Colonic mucosa (tissue), 4 donors: ENCODE data around the gene PIKFYVE. TPM values are rescaled to one million over a fixed set of nuclear protein-coding genes. Genes with fewer than 3 reads are reported as not detected.

Source experiments
- DNase-seq: peaks from one replicate; pipeline ENCODE4 v3.0.0-alpha.2; 2020
- H3K27ac ChIP-seq: fragments of 200-600 bp; one replicate; pipeline ENCODE4 v1.8.0; 2021
- H3K27me3 ChIP-seq: fragments of 200-600 bp; one replicate; pipeline ENCODE4 v1.8.0; 2021
- H3K36me3 ChIP-seq: fragments of 200-600 bp; one replicate; pipeline ENCODE4 v1.8.0; 2021
- H3K4me1 ChIP-seq: fragments of 200-600 bp; one replicate; pipeline ENCODE4 v1.8.0; 2021; ENCODE audit warnings: mild to moderate bottlenecking
- H3K4me3 ChIP-seq: fragments of 200-600 bp; one replicate; pipeline ENCODE4 v1.8.0; 2021
- H3K9ac ChIP-seq, 2 donors: one replicate each; pipeline ENCODE4 v1.7.0; 2013; ENCODE audit warnings: control low read depth in 2 of 2, low read depth in 2 of 2, low read length in 2 of 2
- H3K9me3 ChIP-seq: fragments of 200-600 bp; one replicate; pipeline ENCODE4 v1.8.0; 2021
- intact Hi-C: fragments of 100-400 bp; cut with DNase I; formaldehyde crosslinking; loops from one replicate; pipeline ENCODE4 v1.14.1; 2022
- total RNA-seq, 2 donors: library from RNA; stranded (reverse); fragmentation: NEBNext Ultra II Directional in 1 of 2; extraction: Animal tissue kit (Norgen Biotek cat#: 25700) in 1 of 2; gene quantifications; one replicate each; pipeline ENCODE4 v1.2.1, GENCODE V29; 2021
- TF ChIP-seq, protein P1 (sequence below): fragments of 200-600 bp; IDR thresholded peaks from one replicate; pipeline ENCODE4 v1.8.0; 2022; ENCODE audit warnings: antibody characterized with exemption, mild to moderate bottlenecking
- donor health status: healthy.
- donor health status: DM: no; HTN: no; CAD: no.
- donor health status: DM: no; HTN: no; CAD: no.

The PIKFYVE gene
- total RNA-seq, 2 donors from 2014 or later: 14.6 to 18.2 TPM

DNA sequence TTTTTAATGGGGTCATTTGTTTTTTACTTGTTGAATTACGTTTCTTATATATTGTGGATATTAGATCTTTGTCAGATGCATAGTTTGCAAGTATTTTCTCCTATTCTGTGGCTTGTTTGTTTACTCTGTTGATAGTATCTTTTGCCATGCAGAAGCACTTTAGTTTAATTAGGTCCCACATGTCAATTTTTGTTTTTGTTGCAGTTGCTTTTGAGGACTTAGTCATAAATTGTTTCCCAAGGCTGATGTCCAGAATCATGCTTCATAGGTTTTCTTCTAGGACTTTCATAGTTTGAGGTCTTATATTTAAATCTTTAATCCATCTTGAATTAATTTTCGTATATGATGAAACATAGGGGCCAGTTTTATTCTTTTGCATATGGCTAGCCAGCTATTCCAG lies 13.2 kb downstream of the PIKFYVE start:
- DNase-seq: no peak
- intact Hi-C loops: no loop called here
- TF ChIP-seq, protein P1, sequence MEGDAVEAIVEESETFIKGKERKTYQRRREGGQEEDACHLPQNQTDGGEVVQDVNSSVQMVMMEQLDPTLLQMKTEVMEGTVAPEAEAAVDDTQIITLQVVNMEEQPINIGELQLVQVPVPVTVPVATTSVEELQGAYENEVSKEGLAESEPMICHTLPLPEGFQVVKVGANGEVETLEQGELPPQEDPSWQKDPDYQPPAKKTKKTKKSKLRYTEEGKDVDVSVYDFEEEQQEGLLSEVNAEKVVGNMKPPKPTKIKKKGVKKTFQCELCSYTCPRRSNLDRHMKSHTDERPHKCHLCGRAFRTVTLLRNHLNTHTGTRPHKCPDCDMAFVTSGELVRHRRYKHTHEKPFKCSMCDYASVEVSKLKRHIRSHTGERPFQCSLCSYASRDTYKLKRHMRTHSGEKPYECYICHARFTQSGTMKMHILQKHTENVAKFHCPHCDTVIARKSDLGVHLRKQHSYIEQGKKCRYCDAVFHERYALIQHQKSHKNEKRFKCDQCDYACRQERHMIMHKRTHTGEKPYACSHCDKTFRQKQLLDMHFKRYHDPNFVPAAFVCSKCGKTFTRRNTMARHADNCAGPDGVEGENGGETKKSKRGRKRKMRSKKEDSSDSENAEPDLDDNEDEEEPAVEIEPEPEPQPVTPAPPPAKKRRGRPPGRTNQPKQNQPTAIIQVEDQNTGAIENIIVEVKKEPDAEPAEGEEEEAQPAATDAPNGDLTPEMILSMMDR: no peak
- Histone ChIP-seq H3K9me3 (no peaks in the 10 kb centered on the region), H3K27ac (no peak overlapping the region), H3K4me1 (no peaks in the 10 kb centered on the region), H3K36me3 (peaks cover 5% of the 10 kb centered on the region), H3K4me3 (no peak overlapping the region), H3K27me3 (no peaks in the 10 kb centered on the region), H3K9ac (no peak overlapping the region)

DNA sequence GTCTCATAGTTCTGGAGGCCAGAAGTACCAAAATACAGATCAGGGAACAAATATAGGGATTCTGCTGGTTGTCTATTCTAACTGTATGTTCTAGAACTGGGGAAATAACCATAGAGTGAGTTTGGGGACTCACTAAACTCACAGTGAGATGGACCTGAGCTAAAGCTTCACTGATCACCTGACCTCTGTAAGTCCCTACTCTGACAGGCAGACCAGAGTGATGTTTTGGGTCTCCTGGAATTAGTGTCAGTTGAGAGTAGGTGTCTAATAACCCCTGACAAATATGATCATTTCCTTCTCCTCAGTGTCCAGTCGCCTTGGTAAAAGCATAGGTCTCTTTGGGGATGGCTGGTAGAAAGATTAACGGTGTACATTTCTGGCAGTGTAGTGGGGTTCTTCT lies 14.2 kb downstream of the PIKFYVE start:
- no peak overlapping the region for H3K9ac ChIP-seq
- no peaks in the 10 kb centered on the region for H3K4me1 ChIP-seq
- TF ChIP-seq, protein P1: no peak
- DNase-seq: no peak
- H3K27ac ChIP-seq: no peak overlapping the region
- no peaks in the 10 kb centered on the region for H3K27me3 ChIP-seq
- H3K4me3 ChIP-seq: no peak overlapping the region
- no peaks in the 10 kb centered on the region for H3K9me3 ChIP-seq
- peaks cover 5% of the 10 kb centered on the region for H3K36me3 ChIP-seq
- intact Hi-C loops: no loop called here

DNA sequence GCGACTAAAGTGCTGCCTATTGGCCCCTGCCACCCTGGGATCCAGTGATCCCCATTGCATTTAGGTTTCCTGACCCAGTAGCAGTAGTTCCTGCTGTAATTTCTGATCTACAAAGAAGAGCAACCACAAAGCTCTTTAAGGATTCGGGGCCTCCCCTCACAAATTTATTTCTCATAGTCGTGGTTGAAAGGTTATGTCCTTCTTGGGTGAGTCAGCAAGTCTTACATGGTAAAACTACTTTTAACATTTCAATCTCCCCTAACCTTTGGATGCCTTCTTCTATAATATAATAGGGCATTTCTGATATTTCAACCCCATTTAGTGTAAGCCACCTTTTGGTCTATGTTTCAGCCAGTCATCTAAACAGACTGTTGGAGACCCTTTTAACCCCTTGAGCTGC lies 14.9 kb downstream of the PIKFYVE start:
- H3K36me3 ChIP-seq: peaks cover 5% of the 10 kb centered on the region
- TF ChIP-seq, protein P1: no peak
- no peak overlapping the region for H3K9ac ChIP-seq
- H3K9me3 ChIP-seq: no peaks in the 10 kb centered on the region
- no peak overlapping the region for H3K27ac ChIP-seq
- H3K4me3 ChIP-seq: no peak overlapping the region
- intact Hi-C loops: no loop called here
- H3K4me1 ChIP-seq: no peaks in the 10 kb centered on the region
- DNase-seq: no peak
- H3K27me3 ChIP-seq: no peaks in the 10 kb centered on the region

DNA sequence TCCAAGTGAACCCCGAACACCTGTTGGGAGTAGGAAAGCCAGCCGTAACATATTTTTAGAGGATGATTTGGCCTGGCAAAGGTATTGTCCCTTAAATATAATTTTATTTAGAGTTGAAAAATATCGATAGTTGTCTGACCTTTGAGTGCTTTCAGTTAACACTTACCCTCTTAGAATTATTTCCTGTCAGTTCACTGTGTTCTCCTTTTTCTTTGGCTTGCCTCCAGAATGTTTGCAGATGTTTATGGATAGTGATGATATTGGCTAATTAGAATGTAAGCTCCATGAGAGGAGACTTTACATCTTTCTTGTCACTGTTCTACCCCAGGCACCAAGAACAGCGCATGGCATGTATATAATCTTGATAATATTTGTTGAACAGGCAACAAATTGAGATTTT lies 19.8 kb downstream of the PIKFYVE start:
- H3K4me3 ChIP-seq: no peak overlapping the region
- H3K27me3 ChIP-seq: no peaks in the 10 kb centered on the region
- DNase-seq: no peak
- no peaks in the 10 kb centered on the region for H3K4me1 ChIP-seq
- TF ChIP-seq, protein P1: no peak
- H3K9me3 ChIP-seq: no peaks in the 10 kb centered on the region
- H3K36me3 ChIP-seq: no peaks in the 10 kb centered on the region
- intact Hi-C loops: no loop called here
- no peak overlapping the region for H3K27ac ChIP-seq
- no peak overlapping the region for H3K9ac ChIP-seq

DNA sequence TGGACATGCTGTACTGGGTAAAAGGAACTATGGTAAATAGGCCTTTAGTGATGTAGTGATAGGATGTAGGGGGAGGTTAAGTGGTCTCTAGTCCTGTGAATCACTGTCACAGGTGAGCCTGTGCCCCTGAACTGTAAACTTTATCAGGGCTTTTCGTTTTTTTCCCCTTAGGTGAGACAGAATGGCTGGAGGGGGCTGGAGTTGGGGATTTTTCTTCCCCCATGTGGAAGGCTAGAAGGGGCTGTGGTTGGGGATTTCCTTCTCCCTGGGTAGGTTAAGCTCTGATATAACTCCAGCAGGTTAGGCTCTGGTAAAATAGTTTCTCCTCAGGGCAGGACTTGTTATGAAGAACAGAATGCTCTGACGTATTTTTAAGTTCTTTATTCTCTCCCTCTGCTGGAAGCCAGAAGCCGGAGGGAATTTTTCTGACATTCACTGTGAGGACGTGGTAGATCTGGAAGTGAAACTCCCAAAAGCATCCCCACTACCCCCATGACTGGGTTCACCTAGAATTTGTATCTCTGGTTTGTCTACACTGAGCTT lies 28.5 kb downstream of the PIKFYVE start:
- Histone ChIP-seq H3K36me3 (peaks cover 8% of the 10 kb centered on the region), H3K27me3 (no peaks in the 10 kb centered on the region), H3K4me1 (no peaks in the 10 kb centered on the region), H3K27ac (no peak overlapping the region), H3K4me3 (no peak overlapping the region), H3K9me3 (no peaks in the 10 kb centered on the region), H3K9ac (no peak overlapping the region)
- DNase-seq: no peak
- TF ChIP-seq, protein P1: no peak
- intact Hi-C loops: no loop called here

DNA sequence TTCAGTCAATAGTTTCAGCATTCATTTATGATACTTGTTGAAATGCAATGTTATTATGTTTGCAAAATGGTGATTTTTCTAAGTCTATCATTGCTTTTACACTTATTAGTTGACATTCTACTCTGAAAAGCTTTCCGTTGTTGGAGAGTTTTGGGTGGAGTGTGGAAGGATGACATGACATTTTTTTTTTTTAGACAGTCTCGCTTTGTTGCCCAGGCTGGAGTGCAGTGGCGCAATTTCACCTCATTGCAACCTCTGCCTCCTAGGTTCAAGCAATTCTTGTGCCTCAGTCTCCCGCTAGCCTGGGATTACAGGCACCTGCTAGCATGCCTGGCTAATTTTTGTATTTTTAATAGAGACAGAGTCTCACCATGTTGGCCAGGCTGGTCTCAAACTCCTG lies 29.8 kb downstream of the PIKFYVE start:
- peaks cover 12% of the 10 kb centered on the region for H3K36me3 ChIP-seq

More for the DNA sequence above, 29.8 kb downstream of the PIKFYVE start:
- no peaks in the 10 kb centered on the region for H3K27me3 ChIP-seq
- no peak overlapping the region for H3K4me3 ChIP-seq
- intact Hi-C loops: no loop called here
- H3K4me1 ChIP-seq: no peaks in the 10 kb centered on the region
- no peaks in the 10 kb centered on the region for H3K9me3 ChIP-seq
- H3K27ac ChIP-seq: no peak overlapping the region
- DNase-seq: no peak
- no peak overlapping the region for H3K9ac ChIP-seq
- TF ChIP-seq, protein P1: no peak
